Nephron progenitor cell (in vitro differentiated cells): Measurements from ENCODE around the gene FXYD5.

Source experiments
- DNase-seq: peaks from one replicate; pipeline ENCODE4 v3.0.0; 2021
- H3K27ac Mint-ChIP-seq: 2 replicates; pipeline ENCODE4 v1.8.0; 2021; ENCODE audit warnings: mild to moderate bottlenecking, moderate library complexity, mixed read lengths
- H3K27me3 Mint-ChIP-seq: 2 replicates; pipeline ENCODE4 v1.8.0; 2021; ENCODE audit warnings: mild to moderate bottlenecking, low read depth, mixed read lengths; ENCODE audit not compliant: poor library complexity
- H3K36me3 Mint-ChIP-seq: 2 replicates; pipeline ENCODE4 v1.8.0; 2021; ENCODE audit warnings: low read depth, mixed read lengths
- H3K4me1 Mint-ChIP-seq: 2 replicates; pipeline ENCODE4 v1.8.0; 2021; ENCODE audit warnings: mixed read lengths
- H3K4me3 Mint-ChIP-seq: 2 replicates; pipeline ENCODE4 v1.8.0; 2021; ENCODE audit warnings: mild to moderate bottlenecking, moderate library complexity, mixed read lengths
- H3K9me3 Mint-ChIP-seq: 2 replicates; pipeline ENCODE4 v1.8.0; 2021; ENCODE audit warnings: mild to moderate bottlenecking, moderate library complexity, mixed read lengths
- TF ChIP-seq, protein P1 (sequence below): fragments of 200-600 bp; sonication (generic); IDR thresholded peaks from 2 replicates; pipeline ENCODE4 v1.5.0; 2021; ENCODE audit warnings: antibody characterized with exemption

FXYD5 gene

DNA sequence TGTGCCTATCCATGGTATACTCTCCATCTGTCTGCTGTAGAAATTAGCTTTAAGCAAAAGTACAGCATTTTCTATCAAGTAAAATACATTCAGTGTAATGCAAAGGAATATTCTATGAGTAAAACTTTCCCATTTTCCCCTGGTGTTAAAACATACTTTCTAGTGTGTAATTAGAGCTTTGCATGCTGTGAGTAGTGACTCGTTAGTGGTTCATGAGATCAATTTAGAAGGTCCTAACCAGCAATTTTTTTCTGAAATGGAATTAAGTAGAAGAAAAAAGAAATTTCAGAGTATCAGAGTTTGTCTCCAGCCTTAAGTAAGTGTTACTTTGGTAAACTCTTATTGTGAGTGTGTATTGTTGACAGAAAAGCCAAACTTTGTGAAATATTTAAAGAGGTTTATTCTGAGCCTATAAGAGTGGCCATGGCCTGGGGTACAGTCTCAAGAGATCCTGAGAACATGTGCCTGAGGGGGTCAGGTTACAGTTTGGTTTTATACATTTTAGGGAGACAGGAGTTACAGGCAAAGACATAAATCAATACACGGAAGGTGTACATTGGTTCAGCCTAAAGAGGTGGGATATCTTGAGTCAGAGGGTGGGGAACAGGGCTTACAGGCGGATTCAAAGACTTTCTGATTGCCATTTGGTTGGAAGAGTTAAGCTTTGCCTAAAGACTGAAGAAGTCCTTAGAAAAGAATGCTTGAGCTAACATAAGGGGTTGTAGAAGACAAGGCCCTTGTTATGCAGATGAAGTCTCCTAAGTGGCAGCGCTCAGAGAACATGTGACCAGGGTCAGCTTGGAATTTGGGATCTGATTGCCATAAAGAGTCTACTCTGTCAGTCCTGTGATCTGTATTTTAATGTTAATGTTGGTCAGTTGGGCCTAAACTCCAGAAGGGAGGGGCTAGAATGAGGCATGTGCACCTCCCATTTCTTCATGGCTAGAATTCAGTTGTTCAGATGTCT, 48.5 kb downstream of the FXYD5 start:
- peaks cover 16% of the 10 kb centered on the region for H3K4me1 Mint-ChIP-seq
- H3K36me3 Mint-ChIP-seq = no peaks in the 10 kb centered on the region
- no peak for DNase-seq
- peaks cover 8% of the 10 kb centered on the region for H3K9me3 Mint-ChIP-seq
- H3K4me3 Mint-ChIP-seq = no peak overlapping the region
- peak overlapping the region; percentile 72 for H3K27ac Mint-ChIP-seq
- TF ChIP-seq, protein P1, sequence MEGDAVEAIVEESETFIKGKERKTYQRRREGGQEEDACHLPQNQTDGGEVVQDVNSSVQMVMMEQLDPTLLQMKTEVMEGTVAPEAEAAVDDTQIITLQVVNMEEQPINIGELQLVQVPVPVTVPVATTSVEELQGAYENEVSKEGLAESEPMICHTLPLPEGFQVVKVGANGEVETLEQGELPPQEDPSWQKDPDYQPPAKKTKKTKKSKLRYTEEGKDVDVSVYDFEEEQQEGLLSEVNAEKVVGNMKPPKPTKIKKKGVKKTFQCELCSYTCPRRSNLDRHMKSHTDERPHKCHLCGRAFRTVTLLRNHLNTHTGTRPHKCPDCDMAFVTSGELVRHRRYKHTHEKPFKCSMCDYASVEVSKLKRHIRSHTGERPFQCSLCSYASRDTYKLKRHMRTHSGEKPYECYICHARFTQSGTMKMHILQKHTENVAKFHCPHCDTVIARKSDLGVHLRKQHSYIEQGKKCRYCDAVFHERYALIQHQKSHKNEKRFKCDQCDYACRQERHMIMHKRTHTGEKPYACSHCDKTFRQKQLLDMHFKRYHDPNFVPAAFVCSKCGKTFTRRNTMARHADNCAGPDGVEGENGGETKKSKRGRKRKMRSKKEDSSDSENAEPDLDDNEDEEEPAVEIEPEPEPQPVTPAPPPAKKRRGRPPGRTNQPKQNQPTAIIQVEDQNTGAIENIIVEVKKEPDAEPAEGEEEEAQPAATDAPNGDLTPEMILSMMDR = no peak
- peaks cover 13% of the 10 kb centered on the region for H3K27me3 Mint-ChIP-seq

DNA sequence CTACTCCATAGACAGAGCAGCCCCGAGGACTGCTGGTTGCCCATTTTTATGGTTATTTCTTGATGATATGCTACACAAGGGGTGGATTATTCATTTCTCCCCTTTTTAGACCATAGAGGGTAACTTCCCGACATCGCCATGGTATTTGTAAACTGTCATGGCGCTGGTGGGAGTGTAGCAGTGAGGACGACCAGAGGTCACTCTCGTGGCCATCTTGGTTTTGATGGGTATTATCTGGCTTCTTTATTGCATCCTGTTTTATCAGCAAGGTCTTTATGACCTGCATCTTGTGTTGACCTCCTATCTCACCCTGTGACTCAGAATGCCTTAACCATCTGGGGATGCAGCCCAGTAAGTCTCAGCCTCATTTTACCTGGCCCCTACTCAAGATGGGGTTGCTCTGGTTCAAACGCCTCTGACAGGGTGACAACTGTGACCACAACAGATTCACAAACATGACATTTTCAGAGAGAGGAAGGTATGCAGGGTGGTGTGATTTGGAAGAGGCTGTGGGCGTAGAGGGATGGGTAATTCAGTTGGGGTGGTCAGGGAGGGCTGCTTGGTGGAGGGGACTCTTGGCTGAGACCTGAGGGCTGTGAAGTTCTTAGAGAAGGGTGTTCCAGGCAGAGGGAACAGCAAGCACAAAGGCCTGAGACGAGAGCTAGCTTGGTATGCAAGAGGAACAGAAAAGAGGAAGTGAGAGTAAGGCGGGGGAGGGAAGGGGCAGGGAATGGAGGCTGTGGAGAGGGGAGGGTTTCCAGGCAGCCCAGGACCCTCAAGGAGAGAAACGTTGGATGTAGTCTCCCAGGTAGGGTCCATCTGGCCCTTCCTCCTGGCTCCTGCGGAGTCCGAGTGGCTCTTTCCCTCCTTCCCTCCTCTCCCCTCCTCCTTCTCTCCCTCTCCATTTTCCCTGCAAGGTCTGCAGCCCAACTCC, 50.5 kb downstream of the FXYD5 start:
- no peak for DNase-seq
- H3K27ac Mint-ChIP-seq = no peak overlapping the region
- no peak overlapping the region for H3K4me3 Mint-ChIP-seq
- H3K27me3 Mint-ChIP-seq = peaks cover 9% of the 10 kb centered on the region
- peaks cover 16% of the 10 kb centered on the region for H3K4me1 Mint-ChIP-seq
- TF ChIP-seq, protein P1 = no peak
- H3K9me3 Mint-ChIP-seq = peaks cover 8% of the 10 kb centered on the region
- no peaks in the 10 kb centered on the region for H3K36me3 Mint-ChIP-seq

DNA sequence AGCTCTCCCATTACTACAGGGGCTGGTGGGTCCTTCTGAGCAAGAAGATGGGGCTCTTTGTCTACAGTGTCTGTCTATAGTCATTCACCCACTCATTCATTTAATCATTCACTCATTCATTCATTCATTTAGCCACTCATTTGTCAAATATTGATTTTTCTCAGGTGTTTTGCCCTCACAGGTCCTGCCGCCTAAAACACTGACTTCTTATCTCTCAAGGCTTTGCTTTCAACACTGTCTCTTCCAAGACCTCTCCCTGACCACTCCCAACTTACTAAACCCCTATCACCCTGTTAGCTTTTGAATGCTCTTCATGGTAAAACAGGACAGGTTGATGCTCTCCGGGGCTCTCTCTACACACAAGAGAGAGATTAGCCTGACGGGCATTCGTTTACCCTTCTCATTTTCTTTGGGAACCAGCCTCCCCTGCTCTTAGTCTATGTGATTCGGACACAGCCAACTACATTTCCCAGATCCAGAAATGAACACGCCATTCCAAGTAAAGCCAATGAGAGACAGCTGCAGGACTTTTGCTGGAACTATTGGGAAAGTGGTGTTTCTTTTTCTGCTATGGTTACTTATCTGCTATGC, 51.3 kb downstream of the FXYD5 start:
- Mint-ChIP-seq H3K9me3 (peaks cover 8% of the 10 kb centered on the region), H3K4me1 (peaks cover 16% of the 10 kb centered on the region), H3K36me3 (no peaks in the 10 kb centered on the region), H3K27ac (no peak overlapping the region), H3K4me3 (no peak overlapping the region), H3K27me3 (peaks cover 7% of the 10 kb centered on the region)
- TF ChIP-seq, protein P1 = no peak
- no peak for DNase-seq

DNA sequence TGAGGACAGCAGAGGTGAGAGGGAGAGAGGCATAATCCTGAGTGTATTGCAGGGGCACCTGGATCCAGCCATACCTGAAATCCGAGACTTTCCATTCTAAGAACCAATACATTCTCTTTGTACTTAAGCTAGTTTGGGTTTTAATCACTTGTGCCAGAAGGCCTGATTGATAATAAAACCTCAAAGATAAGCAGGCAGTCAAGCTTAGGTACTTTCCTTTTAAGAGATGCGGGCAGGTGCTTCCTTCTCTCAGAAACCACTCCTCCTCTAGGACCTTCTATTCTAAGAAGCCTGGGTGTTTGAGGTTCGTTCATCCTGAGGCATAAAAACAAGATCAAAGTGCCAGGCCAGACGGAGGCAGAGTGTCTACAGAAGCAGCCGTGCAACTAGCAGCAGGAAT, 51.8 kb downstream of the FXYD5 start:
- TF ChIP-seq, protein P1 = no peak
- H3K4me3 Mint-ChIP-seq = no peak overlapping the region
- no peak for DNase-seq
- peaks cover 8% of the 10 kb centered on the region for H3K9me3 Mint-ChIP-seq
- peaks cover 13% of the 10 kb centered on the region for H3K4me1 Mint-ChIP-seq
- H3K36me3 Mint-ChIP-seq = no peaks in the 10 kb centered on the region
- H3K27ac Mint-ChIP-seq = no peak overlapping the region
- peaks cover 7% of the 10 kb centered on the region for H3K27me3 Mint-ChIP-seq

DNA sequence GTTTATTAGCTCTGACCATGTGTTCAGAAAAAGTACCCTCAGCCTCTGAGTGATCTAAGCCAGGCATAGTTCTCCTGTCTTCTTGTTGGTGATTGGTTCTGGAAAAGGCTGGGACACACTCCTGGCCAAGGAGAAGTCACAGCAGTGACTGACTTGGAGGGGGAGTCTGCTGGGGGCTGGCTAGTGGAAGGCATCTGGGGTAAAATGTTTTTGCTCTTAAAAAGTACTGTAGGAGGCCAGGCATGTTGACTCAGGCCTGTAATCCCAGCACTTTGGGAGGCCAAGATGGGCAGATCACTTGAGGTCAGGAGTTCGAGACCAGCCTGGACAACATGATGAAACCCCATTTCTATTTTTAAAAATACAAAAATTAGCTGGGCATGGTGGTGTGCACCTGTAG, 52.3 kb downstream of the FXYD5 start:
- TF ChIP-seq, protein P1 = no peak
- no peak for DNase-seq

More for the DNA sequence above, 52.3 kb downstream of the FXYD5 start:
- Mint-ChIP-seq H3K27ac (no peak overlapping the region), H3K27me3 (peaks cover 7% of the 10 kb centered on the region), H3K4me1 (peaks cover 9% of the 10 kb centered on the region), H3K36me3 (no peaks in the 10 kb centered on the region), H3K9me3 (peaks cover 8% of the 10 kb centered on the region), H3K4me3 (no peak overlapping the region)
